BJ (cell line): ENCODE measurements around the gene FERMT1. TPM values are rescaled to one million over a fixed set of nuclear protein-coding genes. Genes with fewer than 3 reads are reported as not detected.

Experiments used
- CTCF ChIA-PET: fragments of 350-600 bp; formaldehyde crosslinking; extraction: SDS; loops from one replicate; lab custom pipeline; 2021; ENCODE audit warnings: antibody characterized with exemption, inconsistent platforms; lab: Yijun Ruan, JAX
- POLR2A ChIA-PET: fragments of 300-600 bp; sonication (Branson Sonifier 250); formaldehyde crosslinking; extraction: SDS; loops from one replicate; lab custom pipeline; 2021; ENCODE audit warnings: antibody characterized with exemption; lab: Charles Lee
- DNase-seq: peaks from one replicate; pipeline ENCODE4 v3.0.0-alpha.2; 2011; ENCODE audit warnings: low read depth
- H3K27me3 ChIP-seq: 2 replicates; pipeline ENCODE4 v1.6.0; 2011; ENCODE audit warnings: low read length; ENCODE audit not compliant: control insufficient read depth, insufficient read depth
- H3K36me3 ChIP-seq: 2 replicates; pipeline ENCODE4 v1.5.1; 2011; ENCODE audit warnings: low read length; ENCODE audit not compliant: control insufficient read depth, insufficient read depth
- H3K4me3 ChIP-seq: 2 replicates; pipeline ENCODE4 v1.5.1; 2011; ENCODE audit warnings: low read depth, mild to moderate bottlenecking, control low read depth, low read length
- polyA plus RNA-seq: library from polyadenylated mRNA; depleted of rRNA; stranded (reverse); fragments of >200 nt; gene quantifications from 2 replicates; pipeline ENCODE4 v1.2.3, GENCODE V29; 2011
- TF ChIP-seq, protein P1 (sequence below): IDR thresholded peaks from 2 replicates; pipeline ENCODE4 v1.5.1; 2011; ENCODE audit warnings: low read depth, mild to moderate bottlenecking, control low read depth, inconsistent platforms, low read length, moderate library complexity; ENCODE audit not compliant: insufficient read depth

The FERMT1 gene
- polyA plus RNA-seq, 1 experiment: 1.1 TPM

DNA sequence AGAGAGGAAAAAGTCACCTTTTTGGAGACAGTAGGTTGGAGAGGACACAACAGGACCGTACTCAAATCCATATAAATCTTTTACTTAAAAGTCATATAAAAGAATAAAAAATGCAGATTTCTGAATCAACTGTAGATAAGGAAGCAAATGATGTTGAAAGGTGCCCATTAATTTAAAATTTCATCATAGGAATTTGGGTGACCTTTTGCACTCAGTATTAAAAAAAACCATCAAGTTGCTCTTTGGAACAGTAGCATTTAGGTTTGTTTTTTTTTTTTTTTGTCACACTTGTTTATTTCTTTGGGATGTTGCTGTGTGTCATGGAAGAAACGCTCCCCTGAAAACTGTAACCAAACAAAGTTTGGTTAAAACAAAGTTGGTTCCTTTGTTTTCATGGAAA, 48.0 kb downstream of the FERMT1 start:
- ChIA-PET POLR2A (no interaction called here), CTCF (interaction anchor here (0.9 to 8.9 kb wide), 7 partner anchors 8 to 545 kb away, joined by 3 to 93 read pairs (median 3); no protein-coding TSS in a partner anchor)

GRCh38 chr20:6074145-6074561, 48.7 kb downstream of the FERMT1 start:
- Histone ChIP-seq H3K27me3 (no peaks in the 10 kb centered on the region), H3K4me3 (no peak overlapping the region), H3K36me3 (no peaks in the 10 kb centered on the region)
- DNase-seq: no peak
- ChIA-PET POLR2A (no interaction called here), CTCF (interaction anchor here (1.0 to 8.9 kb wide), 9 partner anchors 10 to 544 kb away, joined by 3 to 93 read pairs (median 4); partner anchors contain the start of gene LRRN4)
- TF ChIP-seq, protein P1, sequence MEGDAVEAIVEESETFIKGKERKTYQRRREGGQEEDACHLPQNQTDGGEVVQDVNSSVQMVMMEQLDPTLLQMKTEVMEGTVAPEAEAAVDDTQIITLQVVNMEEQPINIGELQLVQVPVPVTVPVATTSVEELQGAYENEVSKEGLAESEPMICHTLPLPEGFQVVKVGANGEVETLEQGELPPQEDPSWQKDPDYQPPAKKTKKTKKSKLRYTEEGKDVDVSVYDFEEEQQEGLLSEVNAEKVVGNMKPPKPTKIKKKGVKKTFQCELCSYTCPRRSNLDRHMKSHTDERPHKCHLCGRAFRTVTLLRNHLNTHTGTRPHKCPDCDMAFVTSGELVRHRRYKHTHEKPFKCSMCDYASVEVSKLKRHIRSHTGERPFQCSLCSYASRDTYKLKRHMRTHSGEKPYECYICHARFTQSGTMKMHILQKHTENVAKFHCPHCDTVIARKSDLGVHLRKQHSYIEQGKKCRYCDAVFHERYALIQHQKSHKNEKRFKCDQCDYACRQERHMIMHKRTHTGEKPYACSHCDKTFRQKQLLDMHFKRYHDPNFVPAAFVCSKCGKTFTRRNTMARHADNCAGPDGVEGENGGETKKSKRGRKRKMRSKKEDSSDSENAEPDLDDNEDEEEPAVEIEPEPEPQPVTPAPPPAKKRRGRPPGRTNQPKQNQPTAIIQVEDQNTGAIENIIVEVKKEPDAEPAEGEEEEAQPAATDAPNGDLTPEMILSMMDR: peak; percentile 44

More for the DNA sequence above, 48.0 kb downstream of the FERMT1 start:
- TF ChIP-seq, protein P1: no peak
- no peak for DNase-seq
- H3K4me3 ChIP-seq: no peak overlapping the region
- H3K27me3 ChIP-seq: no peaks in the 10 kb centered on the region
- H3K36me3 ChIP-seq: no peaks in the 10 kb centered on the region

DNA sequence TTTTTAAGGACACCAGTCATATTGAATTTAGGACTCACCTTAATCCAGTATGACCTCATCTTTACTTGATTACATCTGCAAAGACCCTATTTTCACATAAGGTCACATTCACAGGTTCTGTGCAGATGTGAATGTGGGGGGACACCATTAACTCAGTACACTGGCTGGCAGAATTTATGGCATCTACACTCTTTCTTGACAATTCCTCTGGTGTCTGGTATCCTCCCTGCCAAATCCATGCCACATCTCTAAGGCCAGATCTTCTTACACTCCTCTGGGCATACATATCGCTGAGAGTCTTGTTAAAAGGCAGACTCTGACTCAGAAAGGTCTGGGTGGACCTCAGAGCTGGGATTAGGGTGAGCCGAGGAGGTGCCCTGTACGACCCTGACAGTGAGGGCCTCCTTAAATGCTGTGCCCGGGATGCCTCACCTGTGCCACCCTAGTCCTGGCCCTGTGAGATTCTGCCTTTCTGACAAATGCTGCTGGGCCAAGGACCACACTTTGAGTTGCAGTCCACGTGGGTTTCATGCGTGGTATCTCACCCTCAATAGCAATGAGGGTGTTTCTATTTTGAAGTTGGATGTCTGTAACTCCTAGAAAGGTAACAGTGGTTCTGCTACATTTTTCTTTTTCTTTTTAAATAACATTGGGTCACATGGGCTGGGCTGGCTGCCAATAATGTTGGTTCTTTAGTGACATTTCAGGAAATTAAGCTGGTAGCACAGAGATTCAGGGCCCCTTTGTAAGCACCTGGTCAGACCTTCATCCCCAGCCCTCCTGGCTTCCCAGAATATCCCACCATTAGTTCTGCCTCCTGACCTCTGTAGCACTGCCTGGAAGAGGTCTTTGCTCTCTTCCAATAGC, 51.8 kb downstream of the FERMT1 start:
- Histone ChIP-seq H3K27me3 (no peaks in the 10 kb centered on the region), H3K4me3 (no peak overlapping the region), H3K36me3 (no peaks in the 10 kb centered on the region)
- POLR2A ChIA-PET: no interaction called here
- CTCF ChIA-PET: interaction anchor here (1.0 to 8.9 kb wide), 2 partner anchors 14 to 541 kb away, joined by 3 to 93 read pairs; no protein-coding TSS in a partner anchor
- TF ChIP-seq, protein P1: no peak
- no peak for DNase-seq

- Histone ChIP-seq H3K27me3 (no peaks in the 10 kb centered on the region), H3K4me3 (no peak overlapping the region), H3K36me3 (no peaks in the 10 kb centered on the region)
- TF ChIP-seq, protein P1: no peak
- ChIA-PET CTCF (interaction anchor here (0.8 to 1.2 kb wide), 4 partner anchors 7 to 541 kb away, joined by 3 read pairs; no protein-coding TSS in a partner anchor), POLR2A (no interaction called here)
- no peak for DNase-seq
These were observed 53.2 kb downstream of the FERMT1 start for GRCh38 chr20:6069669-6070068.

DNA sequence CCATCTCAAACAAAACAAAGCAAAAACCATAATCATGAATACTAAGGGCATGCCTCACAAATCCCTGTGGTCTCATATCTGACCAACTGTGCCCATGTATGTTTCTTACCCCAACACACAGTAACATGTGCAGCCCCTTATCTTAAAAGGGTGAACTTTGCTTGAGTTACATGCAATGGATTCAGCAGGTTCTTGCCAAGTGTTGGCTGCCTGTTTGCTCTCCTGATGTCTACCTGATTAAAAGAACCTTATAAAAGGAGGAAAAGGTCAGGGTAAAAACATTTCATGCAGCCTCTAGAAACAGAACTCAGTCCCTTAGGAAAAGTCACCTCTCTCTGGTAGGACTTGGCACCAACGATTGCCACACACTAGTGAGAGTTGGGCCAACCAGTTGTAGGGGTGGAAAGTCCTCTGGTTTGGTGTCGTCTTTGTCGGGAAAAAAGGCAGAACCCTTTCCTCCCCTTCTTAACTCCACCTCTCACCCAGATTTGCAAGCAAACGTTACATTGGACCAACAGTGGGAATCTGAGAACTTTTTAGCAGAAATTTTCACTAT, 55.0 kb downstream of the FERMT1 start:
- Histone ChIP-seq H3K27me3 (0 out of 2 replicates have a peak, but pooled peaks cover 2% of the 10 kb centered on the region), H3K36me3 (no peaks in the 10 kb centered on the region), H3K4me3 (no peak overlapping the region)
- TF ChIP-seq, protein P1: no peak
- DNase-seq: no peak
- ChIA-PET POLR2A (no interaction called here), CTCF (no interaction called here)
